Astrocyte (in vitro differentiated cells and primary cell): ENCODE measurements around the gene LACRT. TPM values are rescaled to one million over a fixed set of nuclear protein-coding genes. Genes with fewer than 3 reads are reported as not detected.

Source experiments
- DNase-seq: peaks from one replicate; pipeline ENCODE4 v3.0.0-alpha.2; 2010; ENCODE audit warnings: low read depth
- FAIRE-seq: peaks from 2 replicates; lab custom pipeline; 2011; peaks lifted over from hg19 to GRCh38; lab: Jason Lieb, UNC
- H2AFZ ChIP-seq: 2 replicates; pipeline ENCODE4 v1.6.0; 2012; ENCODE audit warnings: low read depth, low read length, inconsistent platforms
- H3K27ac ChIP-seq: 2 replicates; pipeline ENCODE4 v1.5.1; 2011; ENCODE audit warnings: low read depth, low read length, inconsistent platforms
- H3K27me3 ChIP-seq: 2 replicates; pipeline ENCODE4 v1.6.0; 2011; ENCODE audit warnings: low read length, inconsistent platforms; ENCODE audit not compliant: insufficient read depth
- H3K36me3 ChIP-seq: 2 replicates; pipeline ENCODE4 v1.5.1; 2011; ENCODE audit warnings: low read length, inconsistent platforms; ENCODE audit not compliant: insufficient read depth
- H3K4me1 ChIP-seq: 2 replicates; pipeline ENCODE4 v1.5.1; 2011; ENCODE audit warnings: low read length, inconsistent platforms; ENCODE audit not compliant: insufficient read depth
- H3K4me2 ChIP-seq: 2 replicates; pipeline ENCODE4 v1.6.0; 2012; ENCODE audit warnings: low read length, inconsistent platforms
- H3K4me3 ChIP-seq: 2 replicates; pipeline ENCODE4 v1.5.1; 2011; ENCODE audit warnings: low read depth, mild to moderate bottlenecking, low read length, inconsistent platforms; ENCODE audit not compliant: insufficient read depth
- H3K79me2 ChIP-seq: 2 replicates; pipeline ENCODE4 v1.6.0; 2012; ENCODE audit warnings: mild to moderate bottlenecking, low read length, inconsistent platforms; ENCODE audit not compliant: insufficient read depth
- H3K9ac ChIP-seq: 2 replicates; pipeline ENCODE4 v1.6.0; 2012; ENCODE audit warnings: mild to moderate bottlenecking, low read length, inconsistent platforms
- H3K9me3 ChIP-seq: 2 replicates; pipeline ENCODE4 v1.5.1; 2012; ENCODE audit warnings: low read depth, mild to moderate bottlenecking, low read length, inconsistent platforms; ENCODE audit not compliant: insufficient read depth
- H4K20me1 ChIP-seq: 2 replicates; pipeline ENCODE4 v1.6.0; 2012; ENCODE audit warnings: low read length, inconsistent platforms; ENCODE audit not compliant: insufficient read depth
- H3K27ac Mint-ChIP-seq: one replicate; pipeline ENCODE4 v1.8.0; 2021; ENCODE audit warnings: mild to moderate bottlenecking, mixed read lengths; ENCODE audit not compliant: unreplicated experiment
- H3K27me3 Mint-ChIP-seq: one replicate; pipeline ENCODE4 v1.8.0; 2021; ENCODE audit warnings: low read depth, mixed read lengths; ENCODE audit not compliant: unreplicated experiment
- H3K36me3 Mint-ChIP-seq: one replicate; pipeline ENCODE4 v1.8.0; 2021; ENCODE audit warnings: low read depth, mixed read lengths; ENCODE audit not compliant: unreplicated experiment
- H3K4me1 Mint-ChIP-seq: one replicate; pipeline ENCODE4 v1.8.0; 2021; ENCODE audit warnings: low read depth, mixed read lengths; ENCODE audit not compliant: unreplicated experiment
- H3K4me3 Mint-ChIP-seq: one replicate; pipeline ENCODE4 v1.8.0; 2021; ENCODE audit warnings: mild to moderate bottlenecking, moderate library complexity, mixed read lengths; ENCODE audit not compliant: unreplicated experiment
- H3K9me3 Mint-ChIP-seq: one replicate; pipeline ENCODE4 v1.8.0; 2021; ENCODE audit warnings: mild to moderate bottlenecking, mixed read lengths; ENCODE audit not compliant: unreplicated experiment
- CTCF ChIP-seq: IDR thresholded peaks from 2 replicates; pipeline ENCODE4 v1.5.1; 2011; ENCODE audit warnings: low read depth, mild to moderate bottlenecking, inconsistent platforms, low read length, moderate library complexity; ENCODE audit not compliant: insufficient read depth
- EZH2 ChIP-seq: IDR thresholded peaks from 2 replicates; pipeline ENCODE4 v1.6.1; 2012; ENCODE audit warnings: mild to moderate bottlenecking, low read length, inconsistent platforms; ENCODE audit not compliant: insufficient read depth
- total RNA-seq: library from RNA; stranded (reverse); gene quantifications from 2 replicates; pipeline ENCODE4 v1.2.1, GENCODE V29; 2021

LACRT gene
- total RNA-seq, 1 donor from 2014 or later: not detected

- H3K4me2 ChIP-seq: no peak overlapping the region
- no peak overlapping the region for H3K27ac ChIP-seq
- Mint-ChIP-seq H3K27ac (no peak overlapping the region), H3K4me1 (peaks cover 4% of the 10 kb centered on the region), H3K9me3 (no peaks in the 10 kb centered on the region), H3K4me3 (no peak overlapping the region), H3K27me3 (peaks cover 44% of the 10 kb centered on the region), H3K36me3 (no peaks in the 10 kb centered on the region)
- H4K20me1 ChIP-seq: no peaks in the 10 kb centered on the region
- DNase-seq (no peak), FAIRE-seq (no peak)
- H3K27me3 ChIP-seq: peaks cover 10% of the 10 kb centered on the region
- H3K4me3 ChIP-seq: no peak overlapping the region
- no peaks in the 10 kb centered on the region for H3K36me3 ChIP-seq
- H3K9me3 ChIP-seq: no peaks in the 10 kb centered on the region
- H3K79me2 ChIP-seq: no peaks in the 10 kb centered on the region
- H3K4me1 ChIP-seq: no peaks in the 10 kb centered on the region
- H3K9ac ChIP-seq: no peak overlapping the region
- H2AFZ ChIP-seq: no peak overlapping the region
- no peak for TF ChIP-seq EZH2
- no peak for TF ChIP-seq CTCF
Observed at GRCh38 chr12:54598970-54599369, 35.7 kb downstream of the LACRT start.

- Histone ChIP-seq H3K9me3 (no peaks in the 10 kb centered on the region), H3K4me1 (no peaks in the 10 kb centered on the region), H3K4me2 (no peak overlapping the region), H3K36me3 (no peaks in the 10 kb centered on the region), H4K20me1 (no peaks in the 10 kb centered on the region), H3K27me3 (peaks cover 10% of the 10 kb centered on the region), H3K79me2 (no peaks in the 10 kb centered on the region), H3K27ac (no peak overlapping the region), H3K4me3 (no peak overlapping the region), H3K9ac (no peak overlapping the region), H2AFZ (no peak overlapping the region)
- DNase-seq (peak; percentile 20), FAIRE-seq (peak; percentile 87)
- Mint-ChIP-seq H3K27me3 (peaks cover 47% of the 10 kb centered on the region), H3K4me1 (peaks cover 10% of the 10 kb centered on the region), H3K4me3 (no peak overlapping the region), H3K36me3 (no peaks in the 10 kb centered on the region), H3K9me3 (no peaks in the 10 kb centered on the region), H3K27ac (no peak overlapping the region)
- TF ChIP-seq CTCF (peak; percentile 91), EZH2 (no peak)
Observed at GRCh38 chr12:54596526-54596946, 38.2 kb downstream of the LACRT start.

GRCh38 chr12:54595471-54595870 is 39.2 kb downstream of the LACRT start:
- H3K79me2 ChIP-seq: no peaks in the 10 kb centered on the region
- TF ChIP-seq CTCF (no peak), EZH2 (no peak)
- Mint-ChIP-seq H3K27ac (no peak overlapping the region), H3K4me1 (peaks cover 14% of the 10 kb centered on the region), H3K27me3 (peaks cover 52% of the 10 kb centered on the region), H3K36me3 (no peaks in the 10 kb centered on the region), H3K9me3 (no peaks in the 10 kb centered on the region), H3K4me3 (no peak overlapping the region)
- H3K4me3 ChIP-seq: no peak overlapping the region
- H3K9me3 ChIP-seq: no peaks in the 10 kb centered on the region
- no peaks in the 10 kb centered on the region for H4K20me1 ChIP-seq
- FAIRE-seq: no peak
- H3K9ac ChIP-seq: no peak overlapping the region
- peaks cover 18% of the 10 kb centered on the region for H3K27me3 ChIP-seq
- H3K27ac ChIP-seq: no peak overlapping the region
- no peak for DNase-seq
- no peak overlapping the region for H2AFZ ChIP-seq
- no peaks in the 10 kb centered on the region for H3K4me1 ChIP-seq
- no peak overlapping the region for H3K4me2 ChIP-seq
- H3K36me3 ChIP-seq: no peaks in the 10 kb centered on the region
